Left ventricle myocardium superior (tissue), 1 donor: ENCODE data around the gene MAST4. TPM values are rescaled to one million over a fixed set of nuclear protein-coding genes. Genes with fewer than 3 reads are reported as not detected.

Experiments
- ATAC-seq: fragments of 200-7000 bp; cut with Tn5 transposase; one replicate; pipeline ENCODE4 v1.9.1; 2020; ENCODE audit warnings: mild to moderate bottlenecking, moderate library complexity
- DNase-seq: peaks from one replicate; pipeline ENCODE4 v3.0.0-alpha.2; 2020
- intact Hi-C: fragments of 100-400 bp; cut with micrococcal nuclease; formaldehyde crosslinking; loops from one replicate; pipeline ENCODE4 v1.11.0; 2022
- total RNA-seq: library from RNA; stranded (reverse); fragmentation: NEBNext Ultra II Directional; extraction: Animal tissue kit (Norgen Biotek cat#: 25700); gene quantifications from one replicate; pipeline ENCODE4 v1.2.1, GENCODE V29; 2021
- donor health status: DM: no; HTN: yes; CAD: no; lungs with severe emphysema.

MAST4 gene
- total RNA-seq, 1 donor from 2014 or later = 51.5 TPM

DNA sequence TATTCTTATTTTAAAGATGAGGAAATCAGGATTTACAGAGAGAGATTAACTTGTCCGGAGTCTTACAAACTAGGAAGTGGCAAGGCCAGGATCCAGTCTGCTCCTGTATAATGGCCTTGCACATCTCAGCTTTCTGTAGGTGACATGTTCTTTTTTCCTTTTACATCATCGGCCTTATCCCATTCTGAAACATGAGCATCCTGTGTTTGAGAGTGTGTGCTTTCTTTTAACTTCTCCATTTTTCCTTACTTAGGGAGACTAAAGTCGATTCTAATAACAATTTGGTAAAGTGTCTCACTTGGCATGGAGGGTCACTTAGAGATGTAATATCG, 385.8 kb downstream of the MAST4 start:
- intact Hi-C loops = no loop called here
- ATAC-seq (no peak), DNase-seq (no peak)

DNA sequence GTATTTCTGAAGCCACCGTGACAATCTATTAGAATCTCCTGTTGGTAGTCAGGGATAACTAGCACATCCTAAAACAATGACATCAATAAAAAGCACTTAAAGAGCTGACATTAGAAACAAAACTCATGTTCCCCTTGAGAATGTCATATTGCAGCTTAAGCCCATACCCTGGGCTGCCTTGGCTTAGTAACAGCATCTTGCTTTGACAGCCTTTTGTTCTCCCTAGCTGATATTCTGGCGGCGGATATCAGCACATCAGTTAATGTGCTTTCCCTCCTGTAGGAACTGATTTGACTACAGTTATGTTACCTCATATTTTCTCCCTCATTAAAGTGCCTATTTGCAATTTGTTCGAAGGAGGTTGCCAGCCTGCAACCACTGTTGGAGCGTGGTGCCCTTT, 386.3 kb downstream of the MAST4 start:
- intact Hi-C loops = no loop called here
- DNase-seq = no peak
- no peak for ATAC-seq

DNA sequence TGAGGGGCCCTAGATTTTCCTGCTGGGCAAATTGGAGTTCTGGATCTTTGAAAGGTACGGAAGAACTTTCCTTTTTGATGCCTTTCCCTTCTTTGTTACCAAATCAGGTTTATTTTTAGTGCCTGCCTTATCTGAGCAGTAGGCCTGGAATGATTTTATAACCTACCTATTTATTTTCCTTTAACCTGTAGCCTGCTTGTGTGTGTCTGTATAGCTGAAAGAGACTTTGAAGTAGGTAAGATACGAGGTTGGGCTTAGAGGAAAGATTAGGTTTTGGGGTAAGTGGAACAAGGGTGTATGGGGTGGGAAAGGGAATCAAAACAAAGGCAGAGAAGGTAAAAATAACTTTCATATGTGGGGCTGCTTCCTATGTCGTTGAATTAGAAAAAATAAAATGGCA, 389.2 kb downstream of the MAST4 start:
- ATAC-seq = no peak
- intact Hi-C loops = no loop called here
- DNase-seq = no peak

DNA sequence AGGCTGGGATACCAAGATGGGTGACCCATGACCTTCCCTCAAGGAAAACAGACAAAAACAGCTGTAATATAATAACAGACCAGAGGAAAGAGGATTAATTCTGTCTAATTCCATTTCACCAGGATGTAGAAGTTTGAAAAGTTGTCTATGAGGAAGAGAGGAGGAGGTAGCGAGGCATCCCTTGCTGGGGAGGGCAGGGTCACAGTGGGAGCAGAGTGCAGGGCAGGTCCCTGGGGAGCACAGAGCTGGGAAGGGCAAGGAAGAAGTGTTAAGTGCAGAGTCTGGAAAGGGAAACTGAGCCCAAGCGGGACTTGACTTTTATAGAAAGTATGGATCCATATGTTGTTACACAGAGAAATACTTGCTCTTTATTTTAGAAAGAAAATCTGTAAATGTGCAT, 389.8 kb downstream of the MAST4 start:
- intact Hi-C loops = no loop called here
- no peak for ATAC-seq
- no peak for DNase-seq

DNA sequence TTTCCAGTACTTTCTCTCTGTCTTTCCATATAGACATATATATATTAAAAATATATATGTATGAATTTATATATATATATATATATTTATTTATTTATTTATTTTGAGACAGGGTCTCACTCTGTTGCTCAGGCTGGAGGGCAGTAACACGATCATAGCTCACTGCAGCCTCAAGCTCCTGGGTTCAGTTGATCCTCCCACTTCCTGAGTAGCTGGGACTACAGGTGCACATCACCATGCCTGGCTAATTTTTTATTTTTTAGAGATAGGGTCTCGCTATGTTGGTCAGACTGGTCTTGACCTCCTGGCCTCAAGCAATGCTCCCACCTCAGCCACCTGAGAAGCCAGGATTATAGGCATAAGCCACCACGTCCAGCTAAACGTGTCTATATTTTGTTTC, 390.3 kb downstream of the MAST4 start:
- ATAC-seq (no peak), DNase-seq (no peak)
- intact Hi-C loops = no loop called here

DNA sequence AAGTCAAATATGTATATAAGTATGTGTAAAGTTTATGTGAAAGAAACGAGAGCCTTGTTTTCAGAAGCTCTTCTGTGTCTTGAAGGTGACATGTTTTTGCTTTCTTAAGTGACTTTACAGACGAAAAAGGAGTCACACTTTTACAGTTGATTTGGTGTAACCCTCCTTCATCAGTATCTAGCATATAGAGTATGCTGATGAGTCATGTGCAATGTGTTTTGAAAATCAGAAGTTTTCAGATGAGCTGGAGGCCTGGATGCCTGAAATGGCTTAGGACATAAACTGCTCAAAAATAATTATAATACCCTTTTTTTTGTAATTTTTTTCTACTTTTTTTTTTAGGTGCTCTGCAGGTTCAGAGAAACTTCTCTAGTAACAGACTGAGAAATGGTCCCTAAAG, 390.9 kb downstream of the MAST4 start:
- intact Hi-C loops = no loop called here
- DNase-seq (no peak), ATAC-seq (no peak)

DNA sequence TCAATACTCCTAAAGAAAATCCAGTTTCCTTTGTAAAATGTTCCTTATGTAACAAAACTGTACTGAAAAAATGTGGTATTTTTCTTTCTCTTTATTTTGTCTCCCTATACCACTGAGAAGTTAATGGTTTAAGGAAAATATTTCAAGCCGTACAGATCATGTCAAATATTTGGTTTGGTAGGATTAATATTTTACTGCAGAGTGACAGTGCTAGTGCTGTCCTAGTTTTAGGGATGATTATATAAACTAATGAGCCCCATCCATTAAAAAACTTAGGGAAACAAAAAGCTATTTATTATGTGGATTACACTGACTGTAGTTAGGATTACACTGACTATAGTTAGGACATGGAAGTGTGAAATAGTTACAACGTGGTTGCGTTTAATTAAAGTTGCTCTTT, 391.3 kb downstream of the MAST4 start:
- intact Hi-C loops = no loop called here

DNA sequence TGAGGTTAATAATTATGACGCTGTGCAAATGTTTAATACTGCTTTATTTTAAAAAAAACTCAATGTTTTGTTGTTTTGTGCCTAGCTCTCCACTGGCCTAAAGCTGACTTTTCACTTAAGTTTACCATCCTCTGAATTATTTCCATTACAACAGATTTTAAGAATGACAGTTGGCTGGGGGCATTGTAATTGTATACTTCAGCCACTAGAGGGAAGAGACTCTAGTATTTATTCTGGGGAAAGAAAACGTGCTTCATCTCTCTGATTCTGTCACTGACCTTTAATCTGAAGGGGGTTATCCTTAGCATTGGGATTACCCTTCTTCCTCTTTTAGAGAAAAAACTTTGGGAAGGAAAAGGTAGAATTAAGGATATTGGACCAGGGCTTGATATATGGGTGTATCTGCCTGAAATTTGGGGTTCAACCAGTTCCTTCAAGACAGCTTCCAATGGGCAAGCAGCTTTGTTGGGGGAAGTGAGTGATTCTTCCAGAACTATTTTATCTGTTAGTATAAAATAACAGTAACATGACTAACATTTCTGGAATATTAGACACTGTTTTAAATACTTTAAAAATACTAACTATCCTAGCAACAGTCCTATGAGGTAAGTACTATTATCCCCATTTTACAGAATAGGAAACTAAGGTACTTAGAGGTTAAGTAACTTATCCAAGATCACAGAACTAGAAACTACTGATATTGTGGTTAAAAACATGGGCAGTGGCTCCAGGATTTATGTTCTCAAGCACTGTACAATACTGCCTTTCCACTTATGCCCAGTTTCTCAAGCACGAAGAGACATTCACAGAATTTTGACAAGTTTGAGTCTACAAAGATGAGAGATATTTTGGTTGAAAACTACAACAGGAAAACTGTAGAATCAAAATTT, 392.0 kb downstream of the MAST4 start:
- DNase-seq = no peak
- peak; percentile 27 for ATAC-seq
- intact Hi-C loops = no loop called here

More for the DNA sequence above, 391.3 kb downstream of the MAST4 start:
- ATAC-seq (no peak), DNase-seq (no peak)

DNA sequence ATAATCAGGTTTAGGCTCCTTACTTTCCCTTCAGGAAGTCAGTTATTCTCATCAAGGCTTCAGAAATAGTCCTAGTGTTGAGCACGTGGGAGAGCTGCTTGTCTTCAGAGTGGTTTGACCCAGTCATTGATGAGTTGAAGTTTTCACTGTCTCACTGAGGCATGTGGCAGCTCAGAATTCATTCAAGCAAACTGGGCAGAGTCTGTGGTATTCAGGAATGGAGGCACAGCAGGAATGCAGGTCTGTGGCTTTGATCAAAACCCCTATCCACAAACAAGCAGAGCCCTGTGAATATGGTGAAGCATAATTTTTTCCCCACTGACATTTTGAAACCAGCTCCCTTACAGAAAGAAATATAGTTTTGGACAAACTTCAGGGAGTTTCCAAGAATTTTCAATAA, 393.1 kb downstream of the MAST4 start:
- ATAC-seq = no peak
- intact Hi-C loops = no loop called here
- DNase-seq = no peak

DNA sequence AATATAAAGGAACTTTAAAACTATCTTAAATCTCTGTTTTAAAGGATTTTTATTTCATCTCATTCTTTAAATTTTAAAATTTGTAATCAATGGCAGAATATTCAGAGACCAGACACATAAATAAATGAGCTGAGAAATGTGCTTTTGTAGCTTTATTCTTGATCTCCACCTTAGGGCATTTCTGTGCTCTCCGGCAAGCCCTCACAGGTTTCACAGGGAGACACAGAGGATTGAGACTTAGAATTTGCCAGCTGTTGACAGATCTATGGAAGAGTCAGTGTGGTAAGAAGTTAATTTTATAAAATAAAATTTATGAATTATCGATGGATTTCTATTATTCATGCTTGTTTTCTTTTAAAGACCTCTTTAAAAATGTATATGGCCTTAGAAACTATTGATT, 393.6 kb downstream of the MAST4 start:
- DNase-seq = no peak
- ATAC-seq = no peak
- intact Hi-C loops = no loop called here

DNA sequence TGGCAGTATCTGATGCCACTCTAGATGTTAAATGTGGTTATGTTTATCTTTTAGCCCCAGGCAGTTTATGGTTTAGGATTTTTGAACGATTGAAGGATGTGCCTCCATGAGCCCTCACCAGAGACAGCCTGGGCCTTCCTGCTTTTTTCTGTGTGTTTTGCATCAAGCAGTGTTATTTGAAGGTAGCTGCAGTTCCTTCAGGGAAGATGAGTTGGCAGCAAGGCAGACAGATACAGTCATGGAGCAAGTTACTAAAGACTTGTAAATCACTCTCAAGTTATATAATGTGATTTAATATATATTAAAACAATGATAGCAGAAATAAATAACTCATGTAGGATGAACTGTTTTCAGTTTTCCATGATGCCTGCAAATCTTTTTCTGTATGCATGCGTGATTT, 395.6 kb downstream of the MAST4 start:
- ATAC-seq (no peak), DNase-seq (no peak)
- intact Hi-C loops = no loop called here

DNA sequence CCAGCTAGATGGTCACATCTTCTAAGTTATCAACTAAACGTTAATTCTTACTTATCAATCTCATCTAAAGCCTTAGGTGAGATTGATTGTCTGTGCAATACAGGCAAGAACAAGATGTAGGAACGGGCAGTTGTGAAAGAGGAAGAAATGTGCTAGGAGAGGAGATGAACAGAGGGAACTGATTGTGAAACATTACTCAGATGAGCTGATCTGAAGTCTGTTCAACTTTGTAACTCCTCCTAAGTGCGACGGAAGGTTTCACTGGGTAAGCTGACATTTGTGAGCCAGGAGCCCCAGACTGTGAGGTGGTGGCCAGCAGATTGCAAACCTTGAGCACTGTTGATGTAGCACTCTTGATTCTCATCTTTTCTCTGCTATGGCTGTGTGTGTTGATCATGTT, 396.4 kb downstream of the MAST4 start:
- ATAC-seq (no peak), DNase-seq (no peak)
- intact Hi-C loops = no loop called here

DNA sequence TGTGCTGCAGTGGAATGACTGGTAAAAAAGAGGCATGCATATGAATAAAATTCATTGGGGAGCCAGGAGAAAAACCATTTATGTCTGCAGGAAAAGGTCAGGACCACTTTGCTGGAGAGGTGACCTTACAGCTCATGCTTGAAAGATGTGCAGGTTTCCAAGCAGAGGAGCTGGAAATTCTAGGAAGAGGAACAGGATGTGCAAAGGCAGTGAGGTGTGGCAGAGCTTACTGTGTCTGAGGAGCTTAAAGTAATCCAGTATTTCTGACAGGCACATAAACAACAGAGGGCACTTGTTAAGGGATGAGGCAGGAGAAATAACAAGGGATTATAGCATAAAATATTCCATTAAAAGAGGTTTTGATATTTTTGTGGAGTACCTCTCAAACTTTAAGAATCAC, 397.3 kb downstream of the MAST4 start:
- intact Hi-C loops = no loop called here
- DNase-seq (no peak), ATAC-seq (no peak)

DNA sequence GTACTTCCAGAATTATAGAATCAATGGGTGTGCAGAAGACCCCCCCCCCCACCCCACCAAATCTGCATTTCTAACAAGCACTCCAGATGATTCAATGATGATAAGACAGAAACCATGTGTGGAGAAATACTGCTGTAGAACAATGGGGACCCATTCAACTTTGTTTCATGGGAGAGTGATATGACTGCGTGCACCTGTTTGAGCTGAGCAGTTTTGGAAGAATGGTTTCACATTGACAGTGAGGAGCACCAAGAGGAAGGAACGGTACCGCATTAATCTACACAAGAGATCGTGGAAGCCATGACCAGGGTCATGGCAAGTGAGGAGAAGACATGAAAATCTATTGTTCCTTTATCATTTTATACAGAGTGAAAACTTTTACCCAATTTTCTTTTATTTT, 397.7 kb downstream of the MAST4 start:
- ATAC-seq = no peak
- DNase-seq = no peak
- intact Hi-C loops = no loop called here

DNA sequence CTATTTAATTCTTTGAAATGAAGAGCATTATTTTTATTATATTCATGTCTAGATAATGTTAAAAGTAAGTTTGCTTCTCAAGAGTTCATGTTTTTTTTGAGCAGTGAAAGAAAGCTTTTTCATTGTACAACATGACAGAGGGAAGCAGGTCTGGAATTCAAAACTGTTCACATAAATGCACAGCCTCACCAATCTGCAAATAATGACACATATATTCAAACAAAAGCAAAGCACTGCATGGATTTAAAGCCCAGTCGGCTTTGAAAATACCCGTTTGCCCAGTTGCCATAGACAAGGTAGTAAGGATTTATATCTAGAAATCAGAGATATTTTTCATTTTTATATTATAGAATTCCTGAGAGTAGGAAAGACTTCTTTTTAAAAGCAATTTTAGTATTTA, 398.6 kb downstream of the MAST4 start:
- no peak for DNase-seq
- ATAC-seq = no peak
- intact Hi-C loops = no loop called here

DNA sequence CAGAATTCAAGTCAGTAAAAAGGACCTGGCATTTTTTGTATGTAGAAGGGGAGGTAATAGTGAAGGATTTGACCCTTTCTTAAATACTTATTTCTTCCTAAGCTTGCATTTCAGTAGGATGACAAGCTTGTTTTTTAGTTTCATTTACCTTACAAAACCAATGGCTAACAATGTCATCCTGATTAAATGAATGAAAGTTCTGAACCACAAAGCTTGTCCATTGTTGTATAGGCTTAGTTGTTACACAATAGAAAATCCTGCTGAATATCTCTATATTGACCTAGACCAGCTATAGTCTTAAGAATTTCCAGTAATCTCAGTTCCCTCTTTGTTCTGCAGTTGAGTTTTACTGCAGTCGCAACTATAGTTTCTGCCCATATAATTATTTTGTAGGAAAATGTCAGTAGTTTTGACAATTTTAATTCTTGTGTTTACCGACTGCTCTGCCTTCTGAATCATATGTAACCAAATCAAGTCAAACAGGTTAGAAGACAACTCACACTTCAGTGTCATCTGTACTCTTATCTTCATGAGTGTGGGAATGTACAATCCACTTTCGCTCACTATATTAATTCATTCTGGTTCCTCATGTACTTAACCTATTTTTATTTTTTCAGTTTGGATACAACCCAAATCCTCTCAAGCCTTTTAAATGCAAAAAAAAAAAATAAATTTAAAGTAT, 404.7 kb downstream of the MAST4 start:
- DNase-seq (no peak), ATAC-seq (no peak)
- intact Hi-C loops = no loop called here

DNA sequence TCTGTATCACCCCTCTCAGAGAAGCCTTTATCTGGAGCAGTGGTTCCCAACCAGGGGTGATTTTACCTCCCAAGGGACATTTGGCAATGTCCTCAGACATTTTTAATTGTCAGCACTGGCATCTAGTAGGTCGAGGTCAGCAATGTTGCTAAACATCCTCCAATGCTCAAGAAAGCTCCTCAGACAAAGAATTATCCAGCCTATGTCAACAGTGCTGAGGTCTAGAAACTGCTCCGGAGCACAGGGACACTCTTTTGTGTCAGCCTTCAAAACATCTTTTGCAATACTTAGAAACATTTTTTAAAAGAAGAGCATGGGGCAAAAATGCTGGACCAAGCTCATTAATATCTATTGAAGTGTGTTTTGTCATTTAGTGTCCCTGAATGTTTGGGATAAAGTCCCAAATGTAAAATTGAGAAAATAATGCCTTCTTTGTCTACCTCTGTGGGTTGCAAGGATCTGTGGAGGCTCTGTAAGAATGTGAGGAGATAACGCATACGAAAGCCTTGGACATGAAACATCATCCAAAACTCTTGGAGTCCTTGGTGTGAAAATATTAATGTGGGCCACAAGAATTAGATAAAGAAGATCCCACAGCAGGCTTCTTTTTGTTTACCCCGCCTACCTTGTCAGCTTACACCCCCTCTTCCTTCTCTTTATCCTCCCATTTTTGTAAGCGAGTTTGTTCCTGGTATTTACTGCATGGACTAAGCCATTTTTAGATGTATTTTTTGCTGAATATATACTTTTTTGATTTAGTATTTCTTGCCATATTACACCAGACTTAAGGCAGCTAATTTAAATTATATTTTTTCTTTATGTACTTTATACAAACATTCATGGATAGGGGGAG, 406.9 kb downstream of the MAST4 start:
- no peak for DNase-seq
- ATAC-seq = no peak
- intact Hi-C loops = no loop called here

DNA sequence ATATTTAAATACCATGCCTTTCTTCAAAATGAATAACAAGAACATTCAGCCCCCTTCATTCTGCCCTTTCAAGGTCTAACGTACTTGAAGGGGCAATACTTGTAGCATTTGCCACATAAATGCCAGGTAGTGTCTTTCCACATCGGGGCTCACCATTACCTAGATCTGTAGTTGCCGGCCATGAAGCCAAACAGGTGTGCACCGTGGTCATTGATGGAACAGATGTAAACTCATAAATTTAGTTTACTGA, 407.4 kb downstream of the MAST4 start:
- no peak for DNase-seq
- intact Hi-C loops = no loop called here
- no peak for ATAC-seq

DNA sequence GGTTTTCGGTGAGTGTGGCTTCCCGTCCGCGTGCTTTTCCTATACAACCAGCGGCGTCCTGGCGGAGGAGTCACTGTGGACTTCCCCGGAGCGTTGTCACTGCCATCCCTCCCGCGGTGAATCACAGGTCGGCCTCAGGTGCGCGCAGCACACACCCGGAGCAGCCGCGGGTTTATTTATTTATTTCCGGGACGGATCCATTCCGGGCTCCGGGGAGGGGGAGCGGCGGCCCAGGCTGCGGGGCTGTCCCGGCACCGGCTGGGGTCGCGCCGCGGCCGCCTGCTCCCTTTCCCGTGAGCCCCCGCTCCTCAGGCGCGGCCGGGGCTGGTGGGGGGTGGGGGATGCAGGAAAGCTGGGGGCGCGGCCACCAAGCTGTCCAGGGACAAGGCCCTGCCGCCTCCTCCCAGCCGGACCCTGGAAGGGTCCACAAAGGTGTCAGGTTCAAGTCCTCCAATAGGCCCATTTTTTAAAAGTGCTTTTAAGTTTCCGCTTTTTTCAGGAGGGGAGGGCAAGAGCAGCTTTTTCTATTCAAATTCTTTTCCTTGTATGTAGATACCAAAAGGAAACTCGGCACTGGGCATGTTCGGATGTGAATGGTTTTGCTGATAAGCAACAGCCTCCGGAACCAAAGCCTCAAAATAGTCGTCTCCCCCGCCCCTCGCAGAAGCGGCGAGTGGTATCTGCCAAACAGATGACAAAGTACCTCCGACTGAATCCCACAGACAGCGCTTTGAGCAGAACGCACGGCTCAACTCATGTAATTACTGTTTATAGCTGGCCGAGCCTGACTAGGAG, 407.9 kb downstream of the MAST4 start:
- DNase-seq = peak; percentile 88
- ATAC-seq = peak; percentile 92
- intact Hi-C loops = no loop called here
